Glutamatergic neuron (in vitro differentiated cells): ENCODE data around the gene CALCOCO1. TPM values are rescaled to one million over a fixed set of nuclear protein-coding genes. Genes with fewer than 3 reads are reported as not detected.
A peak's percentile ranks its signal among the peaks of the same experiment; 100 is the strongest.

ENCODE experiments used
- DNase-seq: peaks from one replicate; pipeline ENCODE4 v3.0.0; 2022
- H3K27ac Mint-ChIP-seq: one replicate; pipeline ENCODE4 v1.8.0; 2020; ENCODE audit warnings: mild to moderate bottlenecking, mixed read lengths, inconsistent platforms; ENCODE audit not compliant: unreplicated experiment
- H3K27me3 Mint-ChIP-seq: one replicate; pipeline ENCODE4 v1.8.0; 2020; ENCODE audit warnings: mild to moderate bottlenecking, moderate library complexity, mixed read lengths, inconsistent platforms; ENCODE audit not compliant: unreplicated experiment
- H3K36me3 Mint-ChIP-seq: one replicate; pipeline ENCODE4 v1.8.0; 2020; ENCODE audit warnings: mild to moderate bottlenecking, mixed read lengths, inconsistent platforms; ENCODE audit not compliant: unreplicated experiment
- H3K4me1 Mint-ChIP-seq: one replicate; pipeline ENCODE4 v1.8.0; 2020; ENCODE audit warnings: mild to moderate bottlenecking, low read depth, mixed read lengths, inconsistent platforms; ENCODE audit not compliant: unreplicated experiment
- H3K4me3 Mint-ChIP-seq: one replicate; pipeline ENCODE4 v1.8.0; 2020; ENCODE audit warnings: mild to moderate bottlenecking, mixed read lengths, inconsistent platforms; ENCODE audit not compliant: unreplicated experiment
- H3K9me3 Mint-ChIP-seq: one replicate; pipeline ENCODE4 v1.8.0; 2020; ENCODE audit warnings: mild to moderate bottlenecking, moderate library complexity, mixed read lengths, inconsistent platforms; ENCODE audit not compliant: unreplicated experiment
- total RNA-seq: library from RNA; stranded (reverse); fragmentation: NEBNext Ultra II Directional; extraction: Animal tissue kit (Norgen Biotek cat#: 25700); gene quantifications from one replicate; pipeline ENCODE4 v1.2.1, GENCODE V29; 2021; ENCODE audit not compliant: unreplicated experiment
- TF ChIP-seq, protein P1 (sequence below): fragments of 200-600 bp; sonication (generic); IDR thresholded peaks from one replicate; pipeline ENCODE4 v1.5.0; 2021; ENCODE audit not compliant: partially characterized antibody, unreplicated experiment

CALCOCO1 gene
- total RNA-seq, 1 donor from 2014 or later: 151 TPM

DNA sequence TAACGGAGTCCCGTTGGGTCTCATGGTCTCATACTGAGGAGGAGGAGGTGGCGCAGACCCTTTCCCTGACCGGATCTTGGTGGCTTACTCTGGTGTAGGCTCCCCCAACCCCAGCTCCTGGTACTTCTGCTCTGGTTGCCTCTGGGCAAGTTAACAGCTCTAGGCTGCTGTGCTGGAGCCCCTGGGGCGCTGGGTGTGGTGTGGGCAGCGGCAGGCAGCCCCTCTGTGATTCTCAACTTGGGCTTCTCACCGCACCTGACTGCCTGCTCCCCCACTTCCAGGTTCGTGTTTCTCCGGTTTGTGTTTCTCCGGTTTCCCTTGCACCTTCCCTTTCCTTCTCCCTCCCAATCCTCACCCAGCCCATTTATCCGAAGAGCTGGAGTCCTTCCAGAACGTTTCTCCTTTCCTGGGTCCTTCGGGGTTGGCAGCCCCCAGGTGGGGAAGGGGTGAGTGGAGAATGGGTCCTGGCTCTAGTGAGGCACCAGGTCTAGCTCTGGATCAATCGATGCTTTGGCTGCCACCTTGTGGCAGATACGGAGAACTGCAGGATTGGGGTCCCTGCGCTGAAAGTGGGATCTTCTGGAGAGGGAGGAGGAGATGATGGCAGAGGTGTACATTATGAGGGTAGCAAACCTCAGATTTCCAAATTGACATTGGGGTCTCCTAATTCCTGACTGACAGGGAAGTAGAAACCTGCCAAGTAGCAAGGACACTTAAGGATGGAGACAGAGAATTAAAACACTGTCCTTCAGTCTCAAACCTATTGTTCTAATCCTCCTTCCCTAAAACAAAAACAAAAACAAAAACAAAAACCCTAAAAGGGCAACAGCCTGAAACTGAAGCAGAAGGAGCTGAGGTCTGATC lies 16.2 kb upstream of the CALCOCO1 start:
- Mint-ChIP-seq H3K36me3 (no peaks in the 10 kb centered on the region), H3K4me3 (no peak overlapping the region), H3K4me1 (peaks cover 20% of the 10 kb centered on the region), H3K9me3 (peaks cover 8% of the 10 kb centered on the region), H3K27ac (no peak overlapping the region), H3K27me3 (peaks cover 25% of the 10 kb centered on the region)
- TF ChIP-seq, protein P1, sequence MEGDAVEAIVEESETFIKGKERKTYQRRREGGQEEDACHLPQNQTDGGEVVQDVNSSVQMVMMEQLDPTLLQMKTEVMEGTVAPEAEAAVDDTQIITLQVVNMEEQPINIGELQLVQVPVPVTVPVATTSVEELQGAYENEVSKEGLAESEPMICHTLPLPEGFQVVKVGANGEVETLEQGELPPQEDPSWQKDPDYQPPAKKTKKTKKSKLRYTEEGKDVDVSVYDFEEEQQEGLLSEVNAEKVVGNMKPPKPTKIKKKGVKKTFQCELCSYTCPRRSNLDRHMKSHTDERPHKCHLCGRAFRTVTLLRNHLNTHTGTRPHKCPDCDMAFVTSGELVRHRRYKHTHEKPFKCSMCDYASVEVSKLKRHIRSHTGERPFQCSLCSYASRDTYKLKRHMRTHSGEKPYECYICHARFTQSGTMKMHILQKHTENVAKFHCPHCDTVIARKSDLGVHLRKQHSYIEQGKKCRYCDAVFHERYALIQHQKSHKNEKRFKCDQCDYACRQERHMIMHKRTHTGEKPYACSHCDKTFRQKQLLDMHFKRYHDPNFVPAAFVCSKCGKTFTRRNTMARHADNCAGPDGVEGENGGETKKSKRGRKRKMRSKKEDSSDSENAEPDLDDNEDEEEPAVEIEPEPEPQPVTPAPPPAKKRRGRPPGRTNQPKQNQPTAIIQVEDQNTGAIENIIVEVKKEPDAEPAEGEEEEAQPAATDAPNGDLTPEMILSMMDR: peak; percentile 93
- peak; percentile 72 for DNase-seq

GRCh38 chr12:53740130-53740491 lies 12.9 kb upstream of the CALCOCO1 start:
- H3K9me3 Mint-ChIP-seq: peaks cover 1% of the 10 kb centered on the region
- peaks cover 5% of the 10 kb centered on the region for H3K4me1 Mint-ChIP-seq
- no peak overlapping the region for H3K27ac Mint-ChIP-seq
- H3K36me3 Mint-ChIP-seq: no peaks in the 10 kb centered on the region
- TF ChIP-seq, protein P1: no peak
- H3K4me3 Mint-ChIP-seq: no peak overlapping the region
- no peak for DNase-seq
- peaks cover 26% of the 10 kb centered on the region for H3K27me3 Mint-ChIP-seq

- H3K4me3 Mint-ChIP-seq: peak overlapping the region; percentile 68
- H3K36me3 Mint-ChIP-seq: no peaks in the 10 kb centered on the region
- peaks cover 1% of the 10 kb centered on the region for H3K9me3 Mint-ChIP-seq
- peaks cover 5% of the 10 kb centered on the region for H3K4me1 Mint-ChIP-seq
- DNase-seq: peak; percentile 38
- H3K27me3 Mint-ChIP-seq: peaks cover 26% of the 10 kb centered on the region
- no peak overlapping the region for H3K27ac Mint-ChIP-seq
- TF ChIP-seq, protein P1: no peak
Observed at GRCh38 chr12:53739214-53740129, 12.2 kb upstream of the CALCOCO1 start.

GRCh38 chr12:53738406-53739213 lies 11.4 kb upstream of the CALCOCO1 start:
- H3K4me1 Mint-ChIP-seq: peaks cover 5% of the 10 kb centered on the region
- H3K4me3 Mint-ChIP-seq: peak overlapping the region; percentile 68
- H3K9me3 Mint-ChIP-seq: peaks cover 4% of the 10 kb centered on the region
- H3K36me3 Mint-ChIP-seq: no peaks in the 10 kb centered on the region
- peaks cover 25% of the 10 kb centered on the region for H3K27me3 Mint-ChIP-seq
- no peak overlapping the region for H3K27ac Mint-ChIP-seq
- TF ChIP-seq, protein P1: no peak
- peak; percentile 38 for DNase-seq
